Ishikawa (cell line): ENCODE measurements around the gene CHST11.

Experiments
- CEBPB ChIP-seq: IDR thresholded peaks from 2 replicates; pipeline ENCODE4 v1.6.1; 2012
- CREB1 ChIP-seq: IDR thresholded peaks from 2 replicates; pipeline ENCODE4 v1.6.1; 2012; ENCODE audit warnings: low read depth
- EGR1 ChIP-seq: IDR thresholded peaks from 2 replicates; pipeline ENCODE4 v1.6.1; 2012
- EP300 ChIP-seq: IDR thresholded peaks from 2 replicates; pipeline ENCODE4 v1.6.1; 2012; ENCODE audit warnings: borderline replicate concordance
- FOXM1 ChIP-seq: IDR thresholded peaks from 2 replicates; pipeline ENCODE4 v1.6.1; 2012; ENCODE audit warnings: low read depth, borderline replicate concordance
- NFIC ChIP-seq: IDR thresholded peaks from 2 replicates; pipeline ENCODE4 v1.6.1; 2012
- RAD21 ChIP-seq: IDR thresholded peaks from 2 replicates; pipeline ENCODE4 v1.6.1; 2012; ENCODE audit warnings: low read depth
- TAF1 ChIP-seq: IDR thresholded peaks from 2 replicates; pipeline ENCODE4 v1.6.1; 2012; ENCODE audit warnings: low read depth, mild to moderate bottlenecking
- TCF12 ChIP-seq: IDR thresholded peaks from 2 replicates; pipeline ENCODE4 v1.6.1; 2012; ENCODE audit warnings: low read depth
- TEAD4 ChIP-seq: IDR thresholded peaks from 2 replicates; pipeline ENCODE4 v1.6.1; 2012
- YY1 ChIP-seq: IDR thresholded peaks from 2 replicates; pipeline ENCODE4 v1.6.1; 2012; ENCODE audit warnings: low read depth
- ZBTB7A ChIP-seq: IDR thresholded peaks from 2 replicates; pipeline ENCODE4 v1.6.1; 2012; ENCODE audit warnings: low read depth
- TF ChIP-seq, protein P1 (sequence below): IDR thresholded peaks from 2 replicates; pipeline ENCODE4 v1.6.1; 2012
- TF ChIP-seq, protein P2 (sequence below): IDR thresholded peaks from 2 replicates; pipeline ENCODE4 v1.6.1; 2012
- TF ChIP-seq, protein P3 (sequence below): IDR thresholded peaks from 2 replicates; pipeline ENCODE4 v1.6.1; 2012; ENCODE audit warnings: low read depth, mild to moderate bottlenecking

Gene CHST11

DNA sequence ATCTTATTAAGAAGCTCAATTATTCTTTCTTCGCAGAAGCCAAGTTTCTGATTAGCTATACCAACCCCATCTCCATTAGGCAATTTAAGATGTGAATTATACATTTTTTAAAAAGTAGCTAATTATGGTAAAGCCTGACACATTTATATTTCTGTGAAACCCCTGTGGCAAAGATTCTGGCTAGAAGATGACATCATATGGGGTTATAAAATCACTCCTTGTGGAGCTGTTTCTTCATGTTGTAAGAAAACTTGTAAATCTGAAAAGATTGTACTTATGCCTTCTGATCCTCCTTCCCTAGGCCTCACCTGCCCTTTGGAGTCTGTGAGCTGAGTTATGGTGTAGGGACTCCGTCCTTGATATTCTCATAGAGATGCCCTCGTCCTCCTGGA, 78.1 kb downstream of the CHST11 start:
- TF ChIP-seq CEBPB (no peak), TAF1 (no peak), YY1 (no peak), FOXM1 (no peak), ZBTB7A (no peak), CREB1 (no peak), EP300 (no peak), NFIC (no peak), EGR1 (no peak)
- TF ChIP-seq, protein P1, sequence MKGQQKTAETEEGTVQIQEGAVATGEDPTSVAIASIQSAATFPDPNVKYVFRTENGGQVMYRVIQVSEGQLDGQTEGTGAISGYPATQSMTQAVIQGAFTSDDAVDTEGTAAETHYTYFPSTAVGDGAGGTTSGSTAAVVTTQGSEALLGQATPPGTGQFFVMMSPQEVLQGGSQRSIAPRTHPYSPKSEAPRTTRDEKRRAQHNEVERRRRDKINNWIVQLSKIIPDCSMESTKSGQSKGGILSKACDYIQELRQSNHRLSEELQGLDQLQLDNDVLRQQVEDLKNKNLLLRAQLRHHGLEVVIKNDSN = no peak
- TF ChIP-seq, protein P2, sequence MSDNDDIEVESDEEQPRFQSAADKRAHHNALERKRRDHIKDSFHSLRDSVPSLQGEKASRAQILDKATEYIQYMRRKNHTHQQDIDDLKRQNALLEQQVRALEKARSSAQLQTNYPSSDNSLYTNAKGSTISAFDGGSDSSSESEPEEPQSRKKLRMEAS = no peak
- TF ChIP-seq, protein P3, sequence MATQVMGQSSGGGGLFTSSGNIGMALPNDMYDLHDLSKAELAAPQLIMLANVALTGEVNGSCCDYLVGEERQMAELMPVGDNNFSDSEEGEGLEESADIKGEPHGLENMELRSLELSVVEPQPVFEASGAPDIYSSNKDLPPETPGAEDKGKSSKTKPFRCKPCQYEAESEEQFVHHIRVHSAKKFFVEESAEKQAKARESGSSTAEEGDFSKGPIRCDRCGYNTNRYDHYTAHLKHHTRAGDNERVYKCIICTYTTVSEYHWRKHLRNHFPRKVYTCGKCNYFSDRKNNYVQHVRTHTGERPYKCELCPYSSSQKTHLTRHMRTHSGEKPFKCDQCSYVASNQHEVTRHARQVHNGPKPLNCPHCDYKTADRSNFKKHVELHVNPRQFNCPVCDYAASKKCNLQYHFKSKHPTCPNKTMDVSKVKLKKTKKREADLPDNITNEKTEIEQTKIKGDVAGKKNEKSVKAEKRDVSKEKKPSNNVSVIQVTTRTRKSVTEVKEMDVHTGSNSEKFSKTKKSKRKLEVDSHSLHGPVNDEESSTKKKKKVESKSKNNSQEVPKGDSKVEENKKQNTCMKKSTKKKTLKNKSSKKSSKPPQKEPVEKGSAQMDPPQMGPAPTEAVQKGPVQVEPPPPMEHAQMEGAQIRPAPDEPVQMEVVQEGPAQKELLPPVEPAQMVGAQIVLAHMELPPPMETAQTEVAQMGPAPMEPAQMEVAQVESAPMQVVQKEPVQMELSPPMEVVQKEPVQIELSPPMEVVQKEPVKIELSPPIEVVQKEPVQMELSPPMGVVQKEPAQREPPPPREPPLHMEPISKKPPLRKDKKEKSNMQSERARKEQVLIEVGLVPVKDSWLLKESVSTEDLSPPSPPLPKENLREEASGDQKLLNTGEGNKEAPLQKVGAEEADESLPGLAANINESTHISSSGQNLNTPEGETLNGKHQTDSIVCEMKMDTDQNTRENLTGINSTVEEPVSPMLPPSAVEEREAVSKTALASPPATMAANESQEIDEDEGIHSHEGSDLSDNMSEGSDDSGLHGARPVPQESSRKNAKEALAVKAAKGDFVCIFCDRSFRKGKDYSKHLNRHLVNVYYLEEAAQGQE = no peak

DNA sequence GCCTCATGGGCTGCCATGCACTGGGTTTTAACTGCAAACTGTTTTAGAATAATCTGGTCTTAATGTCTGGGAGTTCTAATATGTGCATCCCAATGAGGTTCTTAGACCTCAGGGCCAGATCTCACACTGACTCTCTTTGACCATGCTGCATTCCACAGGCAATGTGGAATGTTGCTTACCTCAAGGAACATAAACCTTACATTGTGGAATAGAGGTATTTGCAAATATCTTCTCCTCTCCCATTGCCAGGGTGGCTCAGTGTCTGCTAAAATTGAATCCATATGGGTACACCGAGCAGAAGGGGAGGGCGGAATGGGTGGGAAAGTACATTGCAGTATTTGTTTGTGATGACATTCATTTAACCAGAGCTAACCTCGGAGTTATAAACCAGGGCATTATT, 78.6 kb downstream of the CHST11 start:
- TF ChIP-seq TCF12 (no peak), EP300 (no peak), EGR1 (no peak), TEAD4 (no peak), FOXM1 (no peak), TAF1 (no peak), CEBPB (no peak), RAD21 (no peak), CREB1 (no peak), YY1 (no peak), NFIC (no peak), ZBTB7A (no peak)
- TF ChIP-seq, protein P3 = no peak
- TF ChIP-seq, protein P2 = no peak
- TF ChIP-seq, protein P1 = no peak

DNA sequence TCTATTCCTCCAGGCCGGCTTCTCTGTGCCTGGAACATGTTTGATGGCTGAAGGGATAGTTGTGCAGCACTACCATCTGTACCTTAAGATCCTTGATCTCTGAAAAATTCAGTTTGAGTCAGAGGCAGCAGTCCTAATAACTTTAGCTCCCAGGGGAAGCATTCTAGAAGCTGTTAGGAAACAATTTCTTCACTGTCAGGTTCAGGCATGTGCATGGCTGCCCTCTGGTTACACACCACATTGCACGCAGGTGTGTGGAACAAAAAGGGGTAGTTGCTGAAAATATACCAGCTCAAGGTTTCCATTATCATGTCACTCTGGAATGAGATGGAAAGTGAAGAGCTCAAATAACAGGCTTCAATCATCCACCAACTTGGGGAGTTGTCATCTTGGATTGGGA, 80.1 kb downstream of the CHST11 start:
- TF ChIP-seq TCF12 = no peak
- TF ChIP-seq EGR1 = no peak
- no peak for TF ChIP-seq CREB1
- TF ChIP-seq NFIC = no peak
- no peak for TF ChIP-seq EP300
- TF ChIP-seq ZBTB7A = no peak
- TF ChIP-seq, protein P1 = no peak
- TF ChIP-seq, protein P3 = no peak
- no peak for TF ChIP-seq YY1
- TF ChIP-seq, protein P2 = no peak
- no peak for TF ChIP-seq TAF1
- TF ChIP-seq CEBPB = no peak
- no peak for TF ChIP-seq TEAD4
- TF ChIP-seq RAD21 = no peak
- TF ChIP-seq FOXM1 = no peak

DNA sequence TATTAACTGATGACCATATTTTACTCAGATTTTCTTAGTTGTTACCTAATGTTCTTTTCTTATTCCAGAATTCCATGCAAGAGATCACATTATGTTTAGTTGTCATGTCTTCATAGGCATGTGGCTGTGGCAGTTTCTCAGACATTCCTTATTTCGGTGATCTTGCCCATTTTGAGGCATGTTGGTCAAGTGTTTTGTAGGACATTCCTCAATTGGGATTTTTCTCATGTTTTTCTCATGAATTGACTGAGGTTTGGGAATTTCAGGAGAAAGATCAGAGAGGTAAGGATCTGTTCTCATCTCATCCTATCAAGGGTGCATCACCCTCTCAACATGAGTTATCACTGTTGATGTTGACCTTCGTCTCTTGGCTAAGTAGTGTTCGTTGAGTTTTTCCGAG, 81.3 kb downstream of the CHST11 start:
- TF ChIP-seq EP300 = no peak
- TF ChIP-seq TAF1 = no peak
- TF ChIP-seq, protein P2 = no peak
- TF ChIP-seq CREB1 = no peak
- no peak for TF ChIP-seq YY1
- no peak for TF ChIP-seq CEBPB
- no peak for TF ChIP-seq TEAD4
- no peak for TF ChIP-seq RAD21
- no peak for TF ChIP-seq EGR1
